GM10266 (cell line): Measurements from ENCODE around the gene WDR62.

Source experiments
- DNase-seq: peaks from one replicate; pipeline ENCODE4 v3.0.0; 2012; ENCODE audit errors: extremely low spot score
- TF ChIP-seq, protein P1 (sequence below): IDR thresholded peaks from 2 replicates; pipeline ENCODE4 v1.5.1; 2012; ENCODE audit warnings: mild to moderate bottlenecking, low read depth; ENCODE audit not compliant: control insufficient read depth, insufficient read depth; ENCODE audit errors: missing control alignments

The WDR62 gene

GRCh38 chr19:36099166-36099785 lies 44.6 kb downstream of the WDR62 start:
- no peak for DNase-seq
- TF ChIP-seq, protein P1, sequence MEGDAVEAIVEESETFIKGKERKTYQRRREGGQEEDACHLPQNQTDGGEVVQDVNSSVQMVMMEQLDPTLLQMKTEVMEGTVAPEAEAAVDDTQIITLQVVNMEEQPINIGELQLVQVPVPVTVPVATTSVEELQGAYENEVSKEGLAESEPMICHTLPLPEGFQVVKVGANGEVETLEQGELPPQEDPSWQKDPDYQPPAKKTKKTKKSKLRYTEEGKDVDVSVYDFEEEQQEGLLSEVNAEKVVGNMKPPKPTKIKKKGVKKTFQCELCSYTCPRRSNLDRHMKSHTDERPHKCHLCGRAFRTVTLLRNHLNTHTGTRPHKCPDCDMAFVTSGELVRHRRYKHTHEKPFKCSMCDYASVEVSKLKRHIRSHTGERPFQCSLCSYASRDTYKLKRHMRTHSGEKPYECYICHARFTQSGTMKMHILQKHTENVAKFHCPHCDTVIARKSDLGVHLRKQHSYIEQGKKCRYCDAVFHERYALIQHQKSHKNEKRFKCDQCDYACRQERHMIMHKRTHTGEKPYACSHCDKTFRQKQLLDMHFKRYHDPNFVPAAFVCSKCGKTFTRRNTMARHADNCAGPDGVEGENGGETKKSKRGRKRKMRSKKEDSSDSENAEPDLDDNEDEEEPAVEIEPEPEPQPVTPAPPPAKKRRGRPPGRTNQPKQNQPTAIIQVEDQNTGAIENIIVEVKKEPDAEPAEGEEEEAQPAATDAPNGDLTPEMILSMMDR, result no peak

DNA sequence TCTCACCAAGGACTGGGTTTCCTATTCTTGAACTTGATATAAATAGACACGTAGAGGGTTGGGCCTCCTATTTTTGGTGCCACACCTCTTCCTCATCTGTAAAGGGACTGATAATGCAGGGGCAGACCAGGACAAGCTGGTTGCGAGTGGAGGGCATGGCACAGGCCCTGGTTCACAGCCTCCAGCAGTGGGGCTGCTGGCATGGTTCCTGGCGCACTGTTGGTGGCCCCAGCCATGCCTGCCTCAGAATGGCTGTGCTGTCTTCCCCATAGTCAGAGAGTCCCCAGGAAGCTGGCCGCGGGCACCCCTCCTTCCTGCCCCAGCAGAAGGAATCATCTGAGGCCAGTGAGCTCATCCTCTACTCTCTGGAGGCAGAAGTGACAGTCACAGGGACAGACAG lies 45.8 kb downstream of the WDR62 start:
- DNase-seq, result no peak
- TF ChIP-seq, protein P1, result no peak

- no peak for DNase-seq
- TF ChIP-seq, protein P1, result no peak
Observed at GRCh38 chr19:36101550-36102327, 47.0 kb downstream of the WDR62 start.

- TF ChIP-seq, protein P1, result no peak
- DNase-seq, result no peak
Observed at GRCh38 chr19:36103040-36103626, 48.4 kb downstream of the WDR62 start.

DNA sequence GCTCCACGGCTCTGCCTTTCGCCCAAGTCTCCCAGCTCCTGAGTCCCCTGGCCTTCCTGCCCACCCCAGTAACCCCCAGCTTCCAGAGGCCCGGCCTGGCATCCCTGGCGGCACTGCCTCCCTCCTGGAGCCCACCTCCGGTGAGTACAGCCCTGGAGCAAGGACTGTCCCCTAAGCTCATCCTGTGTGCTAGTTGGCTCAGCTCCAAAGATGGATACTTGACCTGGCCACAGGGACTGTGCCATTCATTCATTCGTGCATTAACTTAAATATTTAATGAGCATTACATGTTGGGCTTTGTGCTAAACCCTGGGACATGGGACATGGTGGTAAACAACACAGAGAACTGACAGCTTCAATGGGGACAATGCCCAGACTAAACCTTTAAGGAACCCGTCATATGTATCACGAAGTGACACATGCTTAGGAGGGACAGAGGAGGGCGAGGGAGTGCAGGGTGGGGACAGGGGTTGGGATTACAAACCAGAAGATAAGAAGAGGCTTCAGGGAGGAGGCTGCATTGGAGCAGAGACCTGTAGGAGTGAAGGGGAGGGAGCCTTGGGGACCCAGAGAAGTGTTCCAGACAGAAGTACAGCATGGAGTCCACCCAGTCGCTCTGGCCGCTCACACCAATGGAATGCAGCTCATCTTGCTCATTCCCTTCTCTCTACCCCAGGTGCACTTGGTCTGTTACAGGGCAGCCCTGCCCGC lies 49.3 kb downstream of the WDR62 start:
- TF ChIP-seq, protein P1, result no peak
- no peak for DNase-seq

- no peak for DNase-seq
- TF ChIP-seq, protein P1, result no peak
Observed at GRCh38 chr19:36106441-36106840, 51.7 kb downstream of the WDR62 start.

GRCh38 chr19:36106991-36107390 lies 52.3 kb downstream of the WDR62 start:
- no peak for DNase-seq

More at GRCh38 chr19:36106991-36107390, 52.3 kb downstream of the WDR62 start:
- TF ChIP-seq, protein P1, result no peak
